ENCODE results near the gene POU2F3.

POU2F3 gene

DNA sequence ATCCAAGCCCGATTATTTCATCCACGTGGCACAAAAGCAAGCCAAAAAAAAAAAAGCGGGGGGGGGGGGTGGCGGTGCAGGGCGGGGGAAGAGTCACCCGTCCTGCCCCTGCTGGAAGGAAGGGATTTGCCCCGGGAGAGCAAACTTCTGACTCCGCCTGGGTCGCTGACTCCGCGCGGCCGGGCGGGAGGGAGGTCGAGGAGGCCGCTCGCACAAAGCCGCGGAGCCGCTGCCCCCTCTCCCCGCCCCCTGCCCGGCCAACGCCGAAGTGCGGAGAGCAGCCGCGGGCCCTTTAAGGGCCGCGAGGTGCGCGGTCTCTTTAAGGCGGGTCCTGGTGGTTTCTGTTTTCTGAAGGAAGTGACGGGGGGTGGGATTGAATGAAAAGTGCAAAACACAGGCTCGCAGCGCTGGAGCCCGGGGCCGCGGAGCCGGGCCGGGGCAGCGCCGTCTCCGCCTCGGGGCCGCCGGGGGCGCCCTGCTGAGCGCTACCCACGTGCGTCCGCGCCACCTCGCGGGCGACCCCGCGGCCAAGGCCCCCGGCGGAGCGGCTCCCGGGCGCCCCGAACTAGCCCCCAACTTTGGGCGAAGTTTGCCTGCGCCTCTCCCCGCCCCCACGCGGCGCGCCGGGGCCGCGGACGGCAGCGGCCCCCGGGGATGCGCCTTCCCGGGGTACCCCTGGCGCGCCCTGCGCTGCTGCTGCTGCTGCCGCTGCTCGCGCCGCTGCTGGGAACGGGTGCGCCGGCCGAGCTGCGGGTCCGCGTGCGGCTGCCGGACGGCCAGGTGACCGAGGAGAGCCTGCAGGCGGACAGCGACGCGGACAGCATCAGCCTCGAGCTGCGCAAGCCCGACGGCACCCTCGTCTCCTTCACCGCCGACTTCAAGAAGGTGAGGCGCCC lies 29.1 kb upstream of the POU2F3 start, which contains the start of gene OAF:
OAF (plus strand) TSS at position 407 of the 896 bp plus-strand sequence; CDS start at position 655, 248 bp downstream.
- DNase-seq = peak in 3 of 5 experiments; percentile 17 to 79 (median 52)

DNA sequence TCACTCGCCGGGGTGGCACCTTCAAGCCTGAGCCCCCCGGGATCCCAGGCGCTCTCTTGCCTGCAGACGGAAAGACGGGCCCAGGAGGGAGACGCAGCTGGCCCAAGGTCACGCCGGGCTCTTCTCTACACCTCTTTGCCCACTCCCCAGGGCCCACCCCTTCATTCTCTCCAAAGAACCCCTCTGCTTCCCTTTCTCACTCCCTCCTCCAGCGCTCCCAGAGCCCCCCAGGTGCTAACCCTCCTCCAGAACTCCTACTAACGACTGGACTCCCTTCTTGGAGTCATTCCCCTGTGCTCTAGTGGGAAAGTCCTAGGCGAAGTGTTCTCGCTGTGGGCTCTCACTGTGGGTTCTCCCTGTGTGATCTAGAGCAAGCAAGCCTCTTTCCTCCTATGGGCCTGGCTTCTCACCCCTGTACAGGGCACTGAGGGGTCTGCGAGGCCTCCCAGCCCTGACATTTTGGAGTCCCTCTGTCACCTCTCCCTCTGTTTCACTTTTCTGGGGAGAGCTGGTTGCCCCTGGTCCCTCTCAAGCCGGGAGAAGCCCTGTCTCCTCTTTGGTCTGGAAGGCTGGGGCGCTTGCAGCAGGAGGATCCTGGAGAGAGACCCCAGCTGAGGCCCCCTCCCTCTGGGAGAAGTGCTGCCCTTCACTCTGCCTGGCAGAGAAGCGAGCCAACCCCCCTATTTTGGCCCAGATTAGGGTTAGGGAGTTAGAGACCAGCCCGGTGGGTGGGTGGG lies 28.2 kb upstream of the POU2F3 start:
- no peak for DNase-seq

GRCh38 chr11:120212259-120212878 lies 27.6 kb upstream of the POU2F3 start:
- no peak for DNase-seq

- no peak for DNase-seq
These were observed 27.0 kb upstream of the POU2F3 start for GRCh38 chr11:120212926-120213325.

- no peak for DNase-seq
These were observed 25.4 kb upstream of the POU2F3 start for GRCh38 chr11:120214581-120214980.

GRCh38 chr11:120215634-120216033 lies 24.3 kb upstream of the POU2F3 start:
- no peak for DNase-seq

GRCh38 chr11:120216426-120217102 lies 23.4 kb upstream of the POU2F3 start:
- DNase-seq = no peak

GRCh38 chr11:120217526-120217925 lies 22.4 kb upstream of the POU2F3 start:
- no peak for DNase-seq

DNA sequence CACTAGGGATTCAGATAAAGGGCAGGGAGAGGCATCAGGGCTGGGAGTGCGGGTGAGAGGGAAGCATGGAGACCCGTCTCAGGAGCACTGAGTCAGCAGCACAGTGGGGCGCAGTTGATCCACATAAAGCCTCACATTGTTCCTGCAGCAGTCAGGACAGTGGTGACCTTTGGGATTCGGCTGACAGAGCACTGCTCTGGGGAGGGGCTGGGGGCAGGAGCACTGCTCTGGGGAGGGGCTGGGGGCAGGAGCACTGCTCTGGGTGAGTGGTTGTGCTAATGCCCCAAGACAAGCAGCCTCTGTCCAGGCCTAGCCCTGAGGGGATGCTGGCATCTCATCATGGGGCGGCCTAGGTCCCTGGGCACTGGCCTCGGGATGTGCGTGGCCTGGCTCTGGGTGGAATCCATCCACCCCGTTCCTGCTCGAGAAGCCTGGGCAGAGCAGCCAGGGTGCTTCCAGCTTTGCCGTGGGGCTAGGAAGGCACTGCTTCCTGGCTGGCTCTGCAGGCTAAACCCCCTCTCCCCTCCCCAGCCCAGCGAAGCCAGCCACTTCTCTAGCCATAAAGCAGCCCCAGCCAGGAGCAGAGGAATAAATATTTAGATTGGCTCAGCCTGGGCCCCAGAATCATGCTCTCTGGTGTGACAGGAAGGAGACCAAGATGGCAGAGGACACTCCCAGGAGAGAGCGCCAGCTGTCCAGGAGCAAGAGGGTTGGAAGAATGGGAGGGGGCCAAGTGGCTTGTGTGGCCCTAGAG lies 21.8 kb upstream of the POU2F3 start:
- no peak for DNase-seq

GRCh38 chr11:120218695-120219033 lies 21.3 kb upstream of the POU2F3 start:
- DNase-seq = no peak

GRCh38 chr11:120219232-120219937 lies 20.6 kb upstream of the POU2F3 start:
- no peak for DNase-seq

DNA sequence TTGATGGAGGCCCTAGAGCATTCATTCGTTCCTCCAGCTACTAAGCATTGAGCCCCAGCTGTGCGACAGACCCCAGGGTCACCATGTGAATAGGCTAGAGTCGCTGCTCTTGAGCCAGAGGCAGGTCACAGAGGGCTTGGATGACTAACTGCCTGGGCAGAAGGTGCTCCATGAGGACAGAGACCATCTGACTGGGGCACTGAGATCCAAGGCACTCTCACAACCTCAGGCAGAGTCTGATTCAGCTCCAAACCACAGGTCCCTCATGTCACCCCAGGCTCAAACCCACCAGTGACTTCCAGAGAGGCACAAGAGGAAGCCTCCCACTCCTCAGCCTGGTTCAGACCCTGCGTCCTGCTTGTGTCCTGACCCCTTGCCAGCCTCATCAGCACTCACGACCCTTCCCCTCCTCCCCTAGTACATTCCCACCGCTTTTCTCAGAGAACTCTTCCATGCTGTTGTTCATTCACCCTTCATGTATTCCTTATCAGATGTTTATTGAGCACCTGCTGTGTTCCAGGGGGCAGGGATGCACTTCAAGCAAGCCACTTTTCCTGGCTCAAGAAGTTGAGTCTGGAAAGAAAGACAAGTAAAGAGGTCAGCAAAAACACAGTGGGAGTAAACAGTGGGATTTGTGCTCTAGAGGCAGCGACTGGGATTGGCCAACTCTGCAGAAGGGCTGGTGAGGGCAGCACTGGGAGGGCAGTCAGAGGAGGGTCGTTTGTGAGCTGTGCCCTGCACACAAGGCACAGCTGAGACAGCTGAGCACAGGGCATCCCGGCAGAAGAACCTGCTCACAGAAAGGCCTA lies 19.8 kb upstream of the POU2F3 start:
- DNase-seq = no peak

- no peak for DNase-seq
These were observed 19.2 kb upstream of the POU2F3 start for GRCh38 chr11:120220747-120221037.

DNA sequence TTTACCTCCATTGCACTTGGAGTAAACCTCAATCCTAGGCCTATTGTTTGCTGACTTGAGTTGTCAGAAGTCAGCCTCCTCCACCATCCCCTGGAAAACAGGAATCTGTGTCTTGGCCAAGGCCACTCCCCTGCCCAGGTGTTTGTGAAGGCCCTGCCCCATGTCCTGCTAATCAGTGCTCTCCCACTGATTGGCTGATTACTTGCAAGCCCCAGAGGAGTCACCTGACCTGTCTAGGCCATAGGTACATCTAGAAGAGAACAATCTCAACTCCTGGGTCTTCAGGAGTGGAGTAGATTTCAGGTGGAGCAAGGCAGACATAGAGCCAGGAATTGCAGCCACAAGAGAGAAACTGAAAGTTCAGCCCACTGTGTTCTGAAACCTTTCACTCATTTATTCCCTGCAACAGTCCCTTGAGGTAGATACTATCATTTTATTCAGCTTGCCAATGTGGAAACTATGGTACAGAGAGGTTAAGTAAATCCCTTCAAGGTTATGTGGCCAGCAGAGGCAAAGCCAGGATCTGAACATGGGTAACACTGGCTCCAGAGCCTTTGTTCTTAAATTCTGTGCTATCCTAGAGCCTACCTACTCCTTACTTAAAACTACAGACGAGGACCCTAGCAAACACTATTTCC lies 18.7 kb upstream of the POU2F3 start:
- DNase-seq = no peak

DNA sequence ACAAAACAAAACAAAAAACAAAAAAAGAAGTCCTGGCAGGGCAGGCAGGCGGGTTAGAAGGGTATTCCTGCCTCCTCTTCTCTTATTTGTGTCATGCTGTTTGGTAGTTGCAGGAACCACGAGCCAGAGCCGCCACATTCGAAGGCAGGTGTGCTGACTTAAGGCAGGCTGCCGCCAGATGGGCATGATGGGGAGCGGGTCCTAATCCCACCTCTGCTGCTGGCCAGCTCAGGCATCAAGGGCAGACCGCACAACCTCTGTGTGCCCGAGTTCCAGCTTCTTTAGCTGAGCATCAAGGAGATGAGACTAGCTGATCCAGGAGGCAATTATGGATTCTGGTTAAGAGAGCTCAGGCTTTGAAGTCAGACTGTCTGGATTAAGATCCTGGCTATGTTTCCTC lies 17.0 kb upstream of the POU2F3 start:
- DNase-seq = no peak

GRCh38 chr11:120223793-120224192 lies 16.1 kb upstream of the POU2F3 start:
- no peak for DNase-seq

DNA sequence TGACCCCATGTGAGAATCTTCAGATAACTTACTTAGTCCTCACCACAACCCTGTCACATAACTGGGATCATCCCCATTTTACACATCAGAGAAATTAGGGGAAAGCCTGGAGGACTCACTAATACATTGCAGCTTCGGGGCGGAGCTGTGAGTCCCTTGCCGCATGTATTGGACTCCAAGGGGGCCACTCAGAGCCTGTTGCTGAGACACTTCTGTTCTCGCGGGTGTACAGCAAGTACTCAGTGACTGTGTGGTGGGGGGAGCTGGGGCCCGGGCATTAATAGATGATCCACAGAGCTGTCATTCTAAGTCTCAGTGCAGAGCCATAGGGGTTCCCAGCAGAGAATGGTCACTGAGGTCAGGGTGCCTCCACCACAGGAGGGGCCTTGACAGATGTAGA lies 15.6 kb upstream of the POU2F3 start:
- no peak for DNase-seq

DNA sequence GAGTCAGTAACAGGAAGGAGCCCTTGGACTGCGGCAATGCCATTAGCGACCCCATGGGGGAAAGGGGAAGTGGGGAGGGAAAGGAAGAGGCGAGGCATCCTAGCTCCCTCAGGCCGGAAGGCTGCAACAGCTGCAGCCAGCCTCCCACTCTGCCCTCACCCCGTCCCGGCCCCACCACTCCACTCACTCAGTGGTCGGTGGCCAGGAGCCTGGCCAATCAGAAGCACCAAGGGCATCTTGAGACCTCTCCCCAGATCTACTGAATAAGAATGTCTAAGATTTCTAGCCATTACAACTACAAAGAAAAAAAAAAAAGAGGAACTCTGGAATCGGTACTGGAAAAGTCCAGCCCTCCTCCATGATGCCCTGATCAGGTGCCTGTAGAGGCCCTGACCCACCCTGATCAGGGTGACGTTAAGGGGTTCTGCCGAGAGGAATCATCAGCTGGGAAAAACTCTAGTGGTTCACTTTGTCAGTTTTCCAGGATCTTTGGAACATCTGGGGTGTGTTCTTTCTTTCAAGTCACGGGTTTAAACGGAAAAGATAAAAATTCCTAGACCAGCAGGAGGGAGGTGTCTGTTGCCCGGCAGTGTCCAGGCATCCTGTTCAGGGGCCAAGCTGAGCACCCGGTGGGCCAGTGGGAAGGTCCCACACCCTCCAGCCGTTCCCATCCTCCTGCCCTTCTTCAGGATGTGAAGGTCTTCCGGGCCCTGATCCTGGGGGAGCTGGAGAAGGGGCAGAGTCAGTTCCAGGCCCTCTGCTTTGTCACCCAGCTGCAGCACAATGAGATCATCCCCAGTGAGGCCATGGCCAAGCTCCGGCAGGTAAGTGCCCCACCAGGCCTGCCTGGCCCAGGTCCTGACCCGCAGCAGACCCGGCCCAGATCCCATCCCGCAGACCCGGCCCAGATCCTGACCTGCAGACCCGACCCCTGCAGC lies 14.7 kb upstream of the POU2F3 start:
- no peak for DNase-seq

DNA sequence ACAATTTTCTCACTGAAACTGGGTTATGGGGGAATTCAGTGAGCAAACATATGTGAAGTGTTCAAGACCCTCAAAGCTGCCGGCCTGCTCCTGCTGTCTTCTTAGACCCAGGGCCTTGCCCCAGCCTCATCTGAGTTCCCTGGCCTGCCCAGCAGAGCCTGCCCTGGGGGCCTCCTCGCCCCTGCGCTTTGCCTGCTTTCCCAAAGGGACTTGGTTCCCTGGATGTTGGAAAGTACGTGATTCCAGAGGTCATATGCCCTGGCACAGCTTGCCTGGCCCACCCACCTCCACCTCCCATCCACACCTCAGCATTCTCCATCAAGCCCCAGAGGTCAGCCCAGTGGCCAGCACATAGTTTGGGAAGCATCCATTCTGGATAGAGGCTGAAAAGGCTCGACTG lies 13.7 kb upstream of the POU2F3 start:
- no peak for DNase-seq
